SK-N-SH (cell line): ENCODE results near the gene RARRES1. TPM values are rescaled to one million over a fixed set of nuclear protein-coding genes. Genes with fewer than 3 reads are reported as not detected.

ENCODE experiments used
- CTCF ChIA-PET: fragments of 300-600, 350-600 bp; formaldehyde crosslinking; extraction: SDS; loops from one replicate; lab custom pipeline; 2021; lab: Yijun Ruan, JAX
- POLR2A ChIA-PET: fragments of 350-600 bp; sonication (Branson Sonifier 250); formaldehyde crosslinking; extraction: SDS; loops from one replicate; lab custom pipeline; 2020; ENCODE audit warnings: antibody characterized with exemption, inconsistent platforms; lab: Yijun Ruan, JAX
- DNase-seq: peaks from one replicate; pipeline ENCODE4 v3.0.0; 2012
- H2AFZ ChIP-seq: fragments of 200-600 bp; sonication (generic); 2 replicates; pipeline ENCODE4 v1.8.1; 2016; ENCODE audit warnings: antibody characterized with exemption, mild to moderate bottlenecking, low read depth
- H3F3A ChIP-seq: fragments of 200-600 bp; sonication (generic); replicated peaks from 2 replicates; pipeline ENCODE3; 2016; ENCODE audit warnings: antibody characterized with exemption, mild to moderate bottlenecking; ENCODE audit not compliant: insufficient read depth
- H3K27ac ChIP-seq, 2 experiments: fragments of 200-500 bp in 1 of 2; fragments of 200-600 bp in 1 of 2; sonication (Bioruptor generic) in 1 of 2; sonication (generic), shearing (Covaris generic) in 1 of 2; 2 replicates each; pipeline versions ENCODE4 v1.5.1 to v1.6.1; 2014 to 2016; ENCODE audit warnings: low read depth in 2 of 2, inconsistent platforms in 1 of 2, low read length in 1 of 2, mild to moderate bottlenecking in 1 of 2, mixed read lengths in 1 of 2
- H3K27me3 ChIP-seq: fragments of 200-600 bp; sonication (generic), shearing (Covaris generic); 2 replicates; pipeline ENCODE4 v1.6.1; 2016; ENCODE audit warnings: mixed run types; ENCODE audit not compliant: insufficient read depth
- H3K36me3 ChIP-seq, 2 experiments: fragments of 200-500 bp in 1 of 2; fragments of 200-600 bp in 1 of 2; sonication (Bioruptor generic) in 1 of 2; sonication (generic) in 1 of 2; replicated peaks in 1 of 2; 2 replicates each; pipeline versions ENCODE3 to v1.5.1; 2014 to 2016; ENCODE audit warnings: low read length in 1 of 2, mild to moderate bottlenecking in 1 of 2; ENCODE audit not compliant: insufficient read depth in 2 of 2, control insufficient read depth in 1 of 2
- H3K4me1 ChIP-seq, 2 experiments: fragments of 200-500 bp in 1 of 2; fragments of 200-600 bp in 1 of 2; sonication (Bioruptor generic) in 1 of 2; sonication (generic), shearing (Covaris generic) in 1 of 2; 2 replicates each; pipeline versions ENCODE4 v1.5.1 to v1.6.1; 2014 to 2016; ENCODE audit warnings: low read depth in 1 of 2, low read length in 1 of 2, mixed run types in 1 of 2; ENCODE audit not compliant: insufficient read depth in 2 of 2, control insufficient read depth in 1 of 2
- H3K4me2 ChIP-seq: fragments of 200-600 bp; sonication (generic), shearing (Covaris generic); 2 replicates; pipeline ENCODE4 v1.6.1; 2017; ENCODE audit warnings: mixed run types
- H3K4me3 ChIP-seq, 2 experiments: fragments of 200-500 bp in 1 of 2; fragments of 200-600 bp in 1 of 2; sonication (Bioruptor generic) in 1 of 2; sonication (generic), shearing (Covaris generic) in 1 of 2; 2 replicates each; pipeline versions ENCODE4 v1.5.1 to v1.8.1; 2014 to 2016; ENCODE audit warnings: low read depth in 2 of 2, inconsistent platforms in 1 of 2, low read length in 1 of 2, mild to moderate bottlenecking in 1 of 2, mixed read lengths in 1 of 2, moderate library complexity in 1 of 2
- H3K79me2 ChIP-seq: fragments of 200-600 bp; sonication (generic); 2 replicates; pipeline ENCODE4 v1.8.1; 2017; ENCODE audit warnings: mild to moderate bottlenecking; ENCODE audit not compliant: insufficient read depth
- H3K9ac ChIP-seq: fragments of 200-600 bp; sonication (generic); 2 replicates; pipeline ENCODE4 v1.6.1; 2017; ENCODE audit warnings: mixed run types
- H3K9me2 ChIP-seq: fragments of 200-600 bp; sonication (generic); 2 replicates; pipeline ENCODE4 v1.6.1; 2017; ENCODE audit warnings: mixed run types
- H3K9me3 ChIP-seq: fragments of 200-600 bp; sonication (generic); 2 replicates; pipeline ENCODE4 v1.6.1; 2017; ENCODE audit warnings: mixed run types, mild to moderate bottlenecking, moderate library complexity
- H4K20me1 ChIP-seq: fragments of 200-600 bp; sonication (generic); 2 replicates; pipeline ENCODE4 v1.6.1; 2017; ENCODE audit warnings: mild to moderate bottlenecking, mixed run types; ENCODE audit not compliant: insufficient read depth
- EZH2phosphoT487 ChIP-seq: fragments of 200-600 bp; sonication (generic); IDR thresholded peaks from 2 replicates; pipeline ENCODE4 v1.6.1; 2017; ENCODE audit warnings: low read depth, mixed run types, mild to moderate bottlenecking, antibody characterized with exemption, moderate library complexity, borderline replicate concordance
- FOXM1 ChIP-seq: IDR thresholded peaks from 2 replicates; pipeline ENCODE4 v1.4.0; 2012; ENCODE audit warnings: low read depth, mild to moderate bottlenecking
- GABPA ChIP-seq: IDR thresholded peaks from 2 replicates; pipeline ENCODE4 v1.4.0; 2012; ENCODE audit warnings: low read depth, mild to moderate bottlenecking
- GATA2 ChIP-seq: sonication (generic); formaldehyde crosslinking; IDR thresholded peaks from 2 replicates; pipeline ENCODE4 v1.5.0; 2020; ENCODE audit warnings: mild to moderate bottlenecking, missing genetic modification reagents
- IRF3 ChIP-seq: fragments of 150-350 bp; IDR thresholded peaks from 2 replicates; pipeline ENCODE4 v1.6.1; 2016; ENCODE audit warnings: mild to moderate bottlenecking, low read depth, low read length
- NFIC ChIP-seq: IDR thresholded peaks from 2 replicates; pipeline ENCODE4 v1.4.0; 2012; ENCODE audit warnings: borderline replicate concordance
- PBX3 ChIP-seq: IDR thresholded peaks from 2 replicates; pipeline ENCODE4; 2012
- RAD21 ChIP-seq: IDR thresholded peaks from 2 replicates; pipeline ENCODE4 v1.6.1; 2012; ENCODE audit warnings: mild to moderate bottlenecking, low read length
- RXRA ChIP-seq: IDR thresholded peaks from 2 replicates; pipeline ENCODE4 v1.4.0; 2012; ENCODE audit warnings: low read depth, mild to moderate bottlenecking, borderline replicate concordance
- SIN3A ChIP-seq: IDR thresholded peaks from 2 replicates; pipeline ENCODE4 v1.6.1; 2012; ENCODE audit warnings: low read depth, mild to moderate bottlenecking, low read length, moderate library complexity, borderline replicate concordance
- SMC3 ChIP-seq: IDR thresholded peaks from 2 replicates; pipeline ENCODE4 v1.6.1; 2012; ENCODE audit warnings: low read depth, low read length, improper control_type of control experiment
- TAF1 ChIP-seq: IDR thresholded peaks from 2 replicates; pipeline ENCODE4 v1.6.1; 2012; ENCODE audit warnings: low read depth, mild to moderate bottlenecking, low read length, moderate library complexity, borderline replicate concordance
- TCF12 ChIP-seq: IDR thresholded peaks from 2 replicates; pipeline ENCODE4 v1.4.0; 2012
- WGBS: methylation state at CpG from one replicate; pipeline ENCODE4 v1.1.6; 2017; ENCODE audit warnings: low lambda C conversion rate; 5-methylcytosine and 5-hydroxymethylcytosine counted together
- polyA plus RNA-seq, 3 experiments: library from polyadenylated mRNA; depleted of rRNA; stranded (reverse); fragments of >200 nt; gene quantifications; 2 replicates each; pipeline ENCODE4 v1.2.3, GENCODE V29; 2012

Gene RARRES1
- polyA plus RNA-seq, 1 of the 3 experiments (the other 2 are of a cell fraction), result 0.15 TPM

DNA sequence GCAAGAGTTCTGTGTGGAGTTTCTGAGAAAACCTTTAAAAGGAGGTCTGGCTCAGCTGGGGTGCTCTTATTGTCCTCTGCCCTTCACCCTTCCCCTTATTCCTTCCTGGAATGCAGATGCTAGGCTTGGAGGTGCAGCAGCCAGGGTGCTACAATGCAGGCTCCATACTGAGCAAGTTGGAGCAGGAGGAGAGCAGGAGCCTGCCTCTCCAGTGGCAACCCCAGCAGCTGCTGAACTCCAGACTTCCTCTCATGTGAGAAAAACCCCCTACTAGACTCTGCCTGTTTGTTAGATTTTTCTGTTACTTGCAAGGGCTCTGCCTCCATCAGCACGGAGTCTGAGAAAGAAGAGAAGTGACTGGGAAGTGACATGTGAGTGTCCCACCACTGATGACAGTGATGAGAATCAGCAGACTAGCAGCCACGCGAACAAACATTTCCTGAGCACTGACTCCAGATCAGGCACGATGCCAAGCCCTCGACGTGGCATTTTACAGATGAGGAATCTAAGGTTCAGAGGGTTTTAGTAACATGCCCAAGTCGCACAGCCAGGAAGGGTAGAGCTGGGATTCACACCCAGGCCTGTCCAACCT lies 16.1 kb upstream of the RARRES1 start:
- H3K9me3 ChIP-seq, result no peaks in the 10 kb centered on the region
- no peak for TF ChIP-seq SIN3A
- no peak for TF ChIP-seq GABPA
- TF ChIP-seq EZH2phosphoT487, result no peak
- peak; percentile 77 for TF ChIP-seq TCF12
- peak; percentile 67 for TF ChIP-seq NFIC
- TF ChIP-seq TAF1, result no peak
- TF ChIP-seq PBX3, result peak; percentile 71
- peak overlapping the region in 1 of 2 experiments; percentile 68; a peak in 1 of 4 replicates for H3K27ac ChIP-seq
- H3K4me2 ChIP-seq, result peak overlapping the region; percentile 5; the same call in 1 of the 2 replicates
- H4K20me1 ChIP-seq, result no peaks in the 10 kb centered on the region
- H3K4me3 ChIP-seq, result no peak overlapping the region
- H3K79me2 ChIP-seq, result no peaks in the 10 kb centered on the region
- CTCF ChIA-PET, result no interaction called here
- H3K27me3 ChIP-seq, result no peaks in the 10 kb centered on the region
- no peak for DNase-seq
- POLR2A ChIA-PET, result no interaction called here
- H3F3A ChIP-seq, result peaks cover 18% of the 10 kb centered on the region
- H3K9ac ChIP-seq, result no peak overlapping the region
- H3K4me1 ChIP-seq, result peaks cover 4 to 23% of the 10 kb centered on the region in 2 experiments; a peak in 3 of 4 replicates
- 52% methylated on average over 6 of the region's 7 CpGs for WGBS
- no peak overlapping the region for H2AFZ ChIP-seq
- H3K36me3 ChIP-seq, result no peaks in the 10 kb centered on the region
- no peaks in the 10 kb centered on the region for H3K9me2 ChIP-seq

DNA sequence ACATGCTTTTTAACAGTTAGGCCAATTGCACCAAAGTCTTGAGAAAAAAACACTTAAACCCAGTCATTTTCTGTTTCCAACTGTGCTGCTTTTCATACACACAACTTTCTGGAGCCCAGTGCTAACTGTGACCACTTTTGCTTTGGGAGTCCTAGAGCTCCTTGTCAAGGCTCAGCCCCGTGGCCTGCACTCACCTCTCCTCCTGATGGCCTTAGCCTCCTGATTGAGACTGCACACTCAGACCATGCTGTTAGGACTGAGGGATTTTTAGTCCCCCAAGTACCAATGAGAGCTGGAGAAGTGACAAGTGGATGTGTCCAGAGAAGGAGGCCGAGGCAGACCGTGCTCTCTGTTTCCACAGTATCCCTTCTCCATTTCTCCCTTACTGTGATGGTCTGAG lies 15.2 kb upstream of the RARRES1 start:
- Histone ChIP-seq H3K4me3 (no peak overlapping the region), H3K4me1 (peaks cover 6 to 28% of the 10 kb centered on the region in 2 experiments; a peak in 3 of 4 replicates), H4K20me1 (no peaks in the 10 kb centered on the region), H3K9ac (peak overlapping the region; percentile 23; the same call in 1 of the 2 replicates), H3K9me2 (no peaks in the 10 kb centered on the region), H3F3A (peaks cover 18% of the 10 kb centered on the region), H3K36me3 (no peaks in the 10 kb centered on the region), H3K27me3 (no peaks in the 10 kb centered on the region), H2AFZ (peak overlapping the region; percentile 18; the same call in 1 of the 2 replicates), H3K27ac (peak overlapping the region in 1 of 2 experiments; percentile 68; a peak in 2 of 4 replicates), H3K4me2 (peak overlapping the region; percentile 58), H3K9me3 (no peaks in the 10 kb centered on the region), H3K79me2 (no peaks in the 10 kb centered on the region)
- POLR2A ChIA-PET, result no interaction called here
- TF ChIP-seq TAF1 (no peak), TCF12 (no peak), IRF3 (no peak), FOXM1 (no peak), EZH2phosphoT487 (no peak), RXRA (no peak), RAD21 (no peak), SMC3 (no peak), GATA2 (no peak)
- CTCF ChIA-PET, result interaction anchor here (0.6 to 0.8 kb wide), 2 partner anchors 20 to 103 kb away, joined by 3 to 4 read pairs; partner anchors contain the start of gene GFM1
- DNase-seq, result no peak
- WGBS, result 100% methylated on average over 3 of the region's 3 CpGs
